Osteocyte (in vitro differentiated cells): Measurements from ENCODE around the gene LRP2BP. TPM values are rescaled to one million over a fixed set of nuclear protein-coding genes. Genes with fewer than 3 reads are reported as not detected.

Experiments used
- DNase-seq: peaks from one replicate; pipeline ENCODE4 v3.0.0; 2021; ENCODE audit warnings: mixed read lengths; ENCODE audit not compliant: unreplicated experiment; ENCODE audit errors: extremely low spot score
- H3K27ac Mint-ChIP-seq: one replicate; pipeline ENCODE4 v1.8.0; 2021; ENCODE audit warnings: mild to moderate bottlenecking, mixed read lengths; ENCODE audit not compliant: unreplicated experiment
- H3K27me3 Mint-ChIP-seq: one replicate; pipeline ENCODE4 v1.8.0; 2021; ENCODE audit warnings: mixed read lengths; ENCODE audit not compliant: unreplicated experiment
- H3K36me3 Mint-ChIP-seq: one replicate; pipeline ENCODE4 v1.8.0; 2021; ENCODE audit warnings: mixed read lengths; ENCODE audit not compliant: unreplicated experiment
- H3K4me1 Mint-ChIP-seq: one replicate; pipeline ENCODE4 v1.8.0; 2021; ENCODE audit warnings: mixed read lengths; ENCODE audit not compliant: unreplicated experiment
- H3K4me3 Mint-ChIP-seq: one replicate; pipeline ENCODE4 v1.8.0; 2021; ENCODE audit warnings: mild to moderate bottlenecking, moderate library complexity, mixed read lengths; ENCODE audit not compliant: unreplicated experiment
- H3K9me3 Mint-ChIP-seq: one replicate; pipeline ENCODE4 v1.8.0; 2021; ENCODE audit warnings: mixed read lengths; ENCODE audit not compliant: unreplicated experiment
- total RNA-seq: library from RNA; stranded (reverse); gene quantifications from 2 replicates; pipeline ENCODE4 v1.2.1, GENCODE V29; 2021
- TF ChIP-seq, protein P1 (sequence below): fragments of 200-600 bp; sonication (generic); IDR thresholded peaks from 2 replicates; pipeline ENCODE4 v1.5.0; 2021; ENCODE audit warnings: antibody characterized with exemption, mild to moderate bottlenecking, moderate library complexity

LRP2BP gene
- total RNA-seq, 1 donor from 2014 or later, result 0.59 TPM

DNA sequence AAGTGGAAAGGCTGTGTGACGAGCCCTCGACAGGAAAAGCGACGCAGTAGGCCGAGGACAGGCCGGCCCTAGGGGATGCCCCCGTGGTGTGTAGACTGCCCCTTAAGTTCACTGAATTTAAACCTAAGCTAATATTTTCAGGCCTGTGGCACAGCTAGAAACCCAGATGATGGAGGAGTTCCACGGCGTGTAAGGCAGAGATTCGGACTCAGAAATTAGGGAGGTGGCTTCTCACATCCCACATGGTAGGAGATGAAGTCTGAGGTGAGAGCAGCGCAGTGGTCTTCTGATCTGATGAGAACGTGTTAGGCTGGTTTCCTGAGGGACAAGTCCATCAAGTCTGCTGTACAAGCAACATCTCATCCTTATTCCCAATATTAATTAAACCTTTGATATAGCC, 7.8 kb downstream of the LRP2BP start:
- peaks cover 4% of the 10 kb centered on the region for H3K36me3 Mint-ChIP-seq
- DNase-seq, result no peak
- H3K27me3 Mint-ChIP-seq, result no peaks in the 10 kb centered on the region
- TF ChIP-seq, protein P1, sequence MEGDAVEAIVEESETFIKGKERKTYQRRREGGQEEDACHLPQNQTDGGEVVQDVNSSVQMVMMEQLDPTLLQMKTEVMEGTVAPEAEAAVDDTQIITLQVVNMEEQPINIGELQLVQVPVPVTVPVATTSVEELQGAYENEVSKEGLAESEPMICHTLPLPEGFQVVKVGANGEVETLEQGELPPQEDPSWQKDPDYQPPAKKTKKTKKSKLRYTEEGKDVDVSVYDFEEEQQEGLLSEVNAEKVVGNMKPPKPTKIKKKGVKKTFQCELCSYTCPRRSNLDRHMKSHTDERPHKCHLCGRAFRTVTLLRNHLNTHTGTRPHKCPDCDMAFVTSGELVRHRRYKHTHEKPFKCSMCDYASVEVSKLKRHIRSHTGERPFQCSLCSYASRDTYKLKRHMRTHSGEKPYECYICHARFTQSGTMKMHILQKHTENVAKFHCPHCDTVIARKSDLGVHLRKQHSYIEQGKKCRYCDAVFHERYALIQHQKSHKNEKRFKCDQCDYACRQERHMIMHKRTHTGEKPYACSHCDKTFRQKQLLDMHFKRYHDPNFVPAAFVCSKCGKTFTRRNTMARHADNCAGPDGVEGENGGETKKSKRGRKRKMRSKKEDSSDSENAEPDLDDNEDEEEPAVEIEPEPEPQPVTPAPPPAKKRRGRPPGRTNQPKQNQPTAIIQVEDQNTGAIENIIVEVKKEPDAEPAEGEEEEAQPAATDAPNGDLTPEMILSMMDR, result no peak
- H3K4me1 Mint-ChIP-seq, result peaks cover 10% of the 10 kb centered on the region
- no peak overlapping the region for H3K4me3 Mint-ChIP-seq
- peaks cover 3% of the 10 kb centered on the region for H3K9me3 Mint-ChIP-seq
- H3K27ac Mint-ChIP-seq, result no peak overlapping the region

DNA sequence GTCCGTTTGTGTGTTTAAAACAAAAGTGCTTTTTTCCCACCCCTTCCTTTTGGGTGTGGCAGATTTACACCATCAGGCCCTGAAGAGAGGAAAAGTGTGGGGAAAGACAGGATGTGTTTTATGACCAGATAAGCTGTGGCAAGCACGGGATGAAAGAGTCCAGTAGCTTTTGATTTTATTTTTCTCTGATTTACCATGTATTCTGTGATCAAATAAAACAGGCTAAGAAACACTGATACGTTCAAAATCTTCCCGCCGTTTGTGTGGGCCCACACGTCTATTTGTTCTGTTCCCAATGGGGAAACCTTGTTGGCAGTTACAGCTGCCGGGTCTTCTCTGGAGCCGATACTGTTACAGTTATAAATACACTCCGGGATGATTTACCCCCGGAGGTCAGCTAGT, 10.8 kb downstream of the LRP2BP start:
- peaks cover 10% of the 10 kb centered on the region for H3K4me1 Mint-ChIP-seq
- H3K36me3 Mint-ChIP-seq, result peaks cover 22% of the 10 kb centered on the region
- TF ChIP-seq, protein P1, result no peak
- peak overlapping the region; percentile 8 for H3K4me3 Mint-ChIP-seq
- H3K9me3 Mint-ChIP-seq, result peaks cover 10% of the 10 kb centered on the region
- H3K27ac Mint-ChIP-seq, result no peak overlapping the region
- DNase-seq, result no peak
- H3K27me3 Mint-ChIP-seq, result no peaks in the 10 kb centered on the region

DNA sequence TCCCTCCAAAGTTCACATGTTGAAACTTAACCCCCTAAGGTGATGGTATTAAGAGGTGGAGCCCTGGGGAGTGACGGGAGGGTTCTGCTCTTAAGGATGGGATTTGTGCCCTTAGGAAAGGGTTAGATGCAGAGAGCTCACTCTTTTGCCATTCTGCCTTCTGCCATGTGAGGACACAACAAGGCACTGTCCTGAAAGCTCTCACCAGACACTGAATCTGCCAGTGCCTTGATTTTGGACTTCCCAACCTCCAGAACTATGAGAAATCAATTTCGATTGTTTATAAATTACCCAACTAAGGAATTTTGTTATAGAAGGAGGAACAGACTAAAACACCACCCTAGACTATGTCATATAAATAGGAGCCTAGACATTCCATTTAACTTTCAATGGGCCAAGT, 11.7 kb downstream of the LRP2BP start:
- no peak overlapping the region for H3K27ac Mint-ChIP-seq
- H3K4me3 Mint-ChIP-seq, result no peak overlapping the region
- H3K4me1 Mint-ChIP-seq, result peaks cover 10% of the 10 kb centered on the region
- peaks cover 13% of the 10 kb centered on the region for H3K9me3 Mint-ChIP-seq
- H3K27me3 Mint-ChIP-seq, result no peaks in the 10 kb centered on the region
- TF ChIP-seq, protein P1, result no peak
- no peak for DNase-seq
- peaks cover 24% of the 10 kb centered on the region for H3K36me3 Mint-ChIP-seq

DNA sequence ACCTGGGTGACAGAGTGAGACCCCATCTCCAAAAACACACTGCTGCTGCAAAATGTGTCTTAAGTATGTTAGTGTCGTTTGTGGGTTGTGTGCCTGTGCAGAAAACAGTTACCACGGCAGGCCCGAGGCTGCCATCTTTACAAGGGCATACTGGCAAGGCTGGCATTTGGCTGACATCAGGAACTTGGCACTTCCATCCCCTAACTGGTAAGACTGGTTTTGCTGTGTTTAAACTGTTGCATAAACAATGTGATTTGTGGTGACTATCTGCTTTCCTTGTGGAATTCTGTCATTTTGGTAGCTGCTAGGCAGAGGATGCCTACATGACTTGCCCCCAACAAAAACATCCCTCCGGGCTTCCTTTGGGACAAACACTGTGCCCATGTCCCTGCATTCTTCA, 12.3 kb downstream of the LRP2BP start:
- H3K4me1 Mint-ChIP-seq, result peaks cover 10% of the 10 kb centered on the region
- peaks cover 13% of the 10 kb centered on the region for H3K9me3 Mint-ChIP-seq
- H3K36me3 Mint-ChIP-seq, result peaks cover 29% of the 10 kb centered on the region
- TF ChIP-seq, protein P1, result no peak
- H3K27me3 Mint-ChIP-seq, result no peaks in the 10 kb centered on the region
- H3K27ac Mint-ChIP-seq, result no peak overlapping the region
- no peak for DNase-seq
- no peak overlapping the region for H3K4me3 Mint-ChIP-seq

DNA sequence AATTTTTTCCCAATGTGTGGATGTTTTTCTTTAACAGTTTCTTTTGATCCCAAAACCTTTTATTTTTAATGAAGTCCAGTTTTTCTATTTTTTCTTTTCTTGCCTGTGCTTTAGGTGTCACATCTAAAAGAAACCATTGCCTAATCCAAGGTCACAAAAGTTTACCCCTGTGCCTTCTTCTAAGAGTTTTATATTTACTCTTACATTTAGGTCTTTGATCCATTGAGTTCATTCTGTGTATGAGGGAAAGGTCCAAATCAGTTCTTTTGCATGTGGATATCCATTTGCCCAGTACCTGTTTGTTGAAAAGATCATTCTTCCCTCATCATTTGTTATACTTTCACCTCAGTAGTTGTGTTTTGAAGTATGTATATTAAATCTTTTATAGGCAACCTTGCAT, 13.0 kb downstream of the LRP2BP start:
- H3K4me1 Mint-ChIP-seq, result peaks cover 10% of the 10 kb centered on the region
- peaks cover 13% of the 10 kb centered on the region for H3K9me3 Mint-ChIP-seq
- no peaks in the 10 kb centered on the region for H3K27me3 Mint-ChIP-seq
- H3K4me3 Mint-ChIP-seq, result no peak overlapping the region
- no peak for DNase-seq
- no peak overlapping the region for H3K27ac Mint-ChIP-seq
- TF ChIP-seq, protein P1, result no peak
- H3K36me3 Mint-ChIP-seq, result peaks cover 36% of the 10 kb centered on the region
